Heart left ventricle (tissue), 16 donors: ENCODE results near the gene GPR22. TPM values are rescaled to one million over a fixed set of nuclear protein-coding genes. Genes with fewer than 3 reads are reported as not detected.

Source experiments
- ATAC-seq, 4 donors: fragments of 200-7000 bp; cut with Tn5 transposase; one replicate each; pipeline ENCODE4 v1.9.1; 2020 to 2022; ENCODE audit warnings: moderate library complexity in 4 of 4, mild to moderate bottlenecking in 3 of 4, moderate number of reproducible peaks in 1 of 4
- DNase-seq, 5 donors: peaks; one replicate each; pipeline ENCODE4 v3.0.0-alpha.2; 2020
- H3K27ac ChIP-seq, 12 donors: fragments of 200-600 bp; sonication (generic) in 4 of 12; one replicate each; pipeline versions ENCODE4 v1.5.0 to v1.8.0; 2016 to 2022; ENCODE audit warnings: mild to moderate bottlenecking in 2 of 12
- H3K27me3 ChIP-seq, 9 donors: fragments of 200-600 bp; sonication (generic) in 2 of 9; one replicate each; pipeline versions ENCODE4 v1.5.1 to v1.8.0; 2016 to 2022; ENCODE audit warnings: mild to moderate bottlenecking in 3 of 9
- H3K36me3 ChIP-seq, 9 donors: fragments of 200-600 bp; sonication (generic) in 2 of 9; one replicate each; pipeline versions ENCODE4 v1.5.0 to v1.8.0; 2018 to 2022; ENCODE audit warnings: mild to moderate bottlenecking in 2 of 9
- H3K4me1 ChIP-seq, 12 donors: fragments of 200-600 bp; sonication (generic) in 4 of 12; one replicate each; pipeline versions ENCODE4 v1.5.0 to v1.8.0; 2016 to 2022; ENCODE audit warnings: mild to moderate bottlenecking in 3 of 12
- H3K4me3 ChIP-seq, 12 donors: fragments of 200-600 bp; sonication (generic) in 4 of 12; one replicate each; pipeline versions ENCODE4 v1.5.0 to v1.8.0; 2017 to 2022; ENCODE audit warnings: mild to moderate bottlenecking in 9 of 12, moderate library complexity in 4 of 12
- H3K9me3 ChIP-seq, 12 donors: fragments of 200-600 bp; sonication (generic) in 4 of 12; one replicate each; pipeline versions ENCODE4 v1.5.0 to v1.8.0; 2016 to 2022; ENCODE audit warnings: mild to moderate bottlenecking in 1 of 12
- CTCF ChIP-seq, 12 donors: fragments of 200-600 bp; sonication (generic) in 4 of 12; IDR thresholded peaks; one replicate each; pipeline versions ENCODE4 v1.5.0 to v1.8.0; 2018 to 2022; ENCODE audit warnings: antibody characterized with exemption in 12 of 12, mild to moderate bottlenecking in 5 of 12
- POLR2A ChIP-seq, 2 donors: fragments of 450-650 bp; IDR thresholded peaks; one replicate each; pipeline ENCODE4 v1.6.1; 2017; ENCODE audit warnings: antibody characterized with exemption in 2 of 2, mild to moderate bottlenecking in 2 of 2, moderate library complexity in 2 of 2
- WGBS, 4 donors: extraction: QIAGEN DNeasy Blood & Tissue Kit in 2 of 4; methylation state at CpG; one replicate each; pipeline versions ENCODE4 v1.1.5 to v1.1.7; 2013 to 2018; 5-methylcytosine and 5-hydroxymethylcytosine counted together
- intact Hi-C, 10 donors: fragments of 100-400 bp; cut with DNase I; formaldehyde crosslinking; loops; one replicate each; pipeline versions ENCODE4 v1.11.1 to v1.14.2; 2022
- long read RNA-seq, 3 donors: library from polyadenylated mRNA; unstranded; transcript quantifications; one replicate each; pipeline ENCODE4 v2.0.0, GENCODE V29; 2020 to 2021
- polyA plus RNA-seq, 2 donors: library from polyadenylated mRNA; stranded (reverse); fragments of 200-250 nt; gene quantifications; one replicate each; pipeline ENCODE4 v1.2.3, GENCODE V29; 2013
- total RNA-seq, 9 donors: library from RNA; depleted of rRNA in 2 of 9; stranded (reverse); fragments of >200 nt in 2 of 9; fragmentation: NEBNext Ultra II Directional in 3 of 9; extraction: Animal tissue kit (Norgen Biotek cat#: 25700) in 3 of 9; gene quantifications; one replicate each; pipeline versions ENCODE4 v1.1.0 to v1.2.4, GENCODE V29; 2016 to 2023
- donor health status: ischemic (EF 13 %, LVEDD 7.1; RV severe dilation, severe dysfunction).
- donor health status: healthy with polysubstance abuse.
- donor health status: DM: no; HTN: yes; CAD: no.
- donor health status: DM: no; HTN: no; CAD: no.
- donor health status: ischemic (EF 25% LVEDD 6.9; RV normal size, moderate dysfunction).
- donor health status: ischemic (EF 25% LVEDD 5.7; RV mildly dilated, moderate dysfunction).
- donor health status: healthy.
- donor health status: DM: yes; HTN: yes; CAD: no.
- donor health status: ischemic (EF 35%, LVEDD 5.7; RV mildly dilated, moderate dysfunction).
- donor health status: nonischemic (EF 11% LVEDD 7.7; RV severe dilation, severe dysfunction).
- donor health status: DM: yes; HTN: yes; CAD: no.
- donor health status: PGD.
- donor health status: ischemic (EF 29% LVEDD 5.4; RV normal size, mild dysfunction).
- donor health status: nonischemic (EF 23%, LVEDD 6.1; RV moderate dilation, normal function).

GPR22 gene
- 10 to 100 TPM in 8 of 9 donors, 1 to 10 TPM in 1; 7.0 to 59.8 (median 41.9) TPM for total RNA-seq
- 10 to 100 TPM in 1 of 2 donors, 1 to 10 TPM in 1; 9.0 to 33.5 TPM for polyA plus RNA-seq
- long read RNA-seq, donor 1, transcript GPR22-203 (2 exons, 1,845 nt) = minor isoform, 6 of 23 reads
- long read RNA-seq, donor 1, transcript GPR22-201 (3 exons, 2,942 nt) = major isoform, 11 of 23 reads
- long read RNA-seq, donor 1, partial matches to known transcripts = 3 of 23 reads
- long read RNA-seq, donor 1, other reads (novel, unspliced or antisense) = 2 of 23 reads
- long read RNA-seq, donor 2, transcript GPR22-203 (2 exons, 1,845 nt) = minor isoform, 9 of 28 reads
- long read RNA-seq, donor 2, transcript GPR22-201 (3 exons, 2,942 nt) = major isoform, 16 of 28 reads
- long read RNA-seq, donor 2, partial matches to known transcripts = 0 of 28 reads
- long read RNA-seq, donor 2, other reads (novel, unspliced or antisense) = 3 of 28 reads
- long read RNA-seq, donor 3, transcript GPR22-201 (3 exons, 2,942 nt) = major isoform, 12 of 25 reads
- long read RNA-seq, donor 3, transcript GPR22-203 (2 exons, 1,845 nt) = minor isoform, 6 of 25 reads
- long read RNA-seq, donor 3, partial matches to known transcripts = 2 of 25 reads
- long read RNA-seq, donor 3, other reads (novel, unspliced or antisense) = 4 of 25 reads

- 37 to 63% (median 48%) methylated on average over 4 of the region's 4 CpGs for WGBS, 4 donors
- H3K4me3 ChIP-seq = peak within 1 kb of the TSS; percentile 2 to 56 (median 41)
- peak within 1 kb of the TSS in 11 of 12 donors; percentile 42 to 84 (median 75) for H3K27ac ChIP-seq
- TF ChIP-seq CTCF (IDR thresholded peaks at IDR 0.05) = no peak
- no peak for TF ChIP-seq POLR2A (IDR thresholded peaks at IDR 0.05)
- H3K36me3 ChIP-seq = no peaks in the 10 kb centered on the region
- peaks cover 0 to 14% (median 0%) of the 10 kb centered on the region in 12 donors for H3K4me1 ChIP-seq
- no peak for DNase-seq
- ATAC-seq = peak; percentile 28 to 60 (median 51)
- H3K27me3 ChIP-seq = no peaks in the 10 kb centered on the region
- no peaks in the 10 kb centered on the region for H3K9me3 ChIP-seq
- intact Hi-C loops = loop anchor here in 9 of 10 donors (2.0 to 10.0 kb wide), 11 partner anchors 92 to 405 kb away; partner anchors contain the start of genes COG5 (in 2 of the 9), DUS4L (in 2 of the 9) and BCAP29 (in 1 of the 9)
Measured at GRCh38 chr7:107469929-107470328, at the start of gene GPR22. Gene GPR22, plus strand, starts transcription at chr7:107470057. Its CDS starts 4,004 bp downstream, at chr7:107474061.

GRCh38 chr7:107427462-107427861, 42.4 kb upstream of the GPR22 start:
- 30 to 42% (median 39%) methylated on average over 5 of the region's 5 CpGs for WGBS, 4 donors
- DNase-seq = peak in 3 of 5 donors; percentile 21 to 41 (median 31)
- Histone ChIP-seq H3K27ac (no peak overlapping the region), H3K27me3 (no peaks in the 10 kb centered on the region), H3K4me1 (peaks cover 0 to 9% (median 0%) of the 10 kb centered on the region in 12 donors), H3K4me3 (no peak overlapping the region), H3K36me3 (peaks cover 0 to 9% (median 0%) of the 10 kb centered on the region in 9 donors), H3K9me3 (peaks cover 0 to 9% (median 0%) of the 10 kb centered on the region in 12 donors)
- peak in 3 of 4 donors; percentile 65 to 81 (median 65) for ATAC-seq
- no peak for TF ChIP-seq POLR2A (IDR thresholded peaks at IDR 0.05)
- TF ChIP-seq CTCF (IDR thresholded peaks at IDR 0.05) = no peak
- intact Hi-C loops = loop anchor here in 1 of 10 donors (10.0 kb wide), 1 partner anchor 63 kb away; no protein-coding TSS in a partner anchor

GRCh38 chr7:107428642-107429041, 41.2 kb upstream of the GPR22 start:
- H3K36me3 ChIP-seq = peaks cover 0 to 9% (median 0%) of the 10 kb centered on the region in 9 donors
- peaks cover 0 to 21% (median 0%) of the 10 kb centered on the region in 12 donors for H3K9me3 ChIP-seq
- no peak for ATAC-seq
- peaks cover 0 to 9% (median 0%) of the 10 kb centered on the region in 12 donors for H3K4me1 ChIP-seq
- WGBS, 4 donors = 92 to 97% (median 95%) methylated on average over 1 of the region's 1 CpG
- TF ChIP-seq POLR2A (IDR thresholded peaks at IDR 0.05) (no peak), CTCF (IDR thresholded peaks at IDR 0.05) (no peak)
- H3K27me3 ChIP-seq = no peaks in the 10 kb centered on the region
- H3K27ac ChIP-seq = no peak overlapping the region
- no peak for DNase-seq
- no peak overlapping the region for H3K4me3 ChIP-seq
- intact Hi-C loops = loop anchor here in 1 of 10 donors (10.0 kb wide), 1 partner anchor 64 kb away; no protein-coding TSS in a partner anchor

- no peak for ATAC-seq
- Histone ChIP-seq H3K27ac (no peak overlapping the region), H3K4me3 (no peak overlapping the region), H3K27me3 (no peaks in the 10 kb centered on the region), H3K9me3 (peaks cover 0 to 25% (median 0%) of the 10 kb centered on the region in 12 donors), H3K36me3 (peaks cover 0 to 9% (median 0%) of the 10 kb centered on the region in 9 donors), H3K4me1 (peaks cover 0 to 9% (median 0%) of the 10 kb centered on the region in 12 donors)
- intact Hi-C loops = no loop called here
- TF ChIP-seq CTCF (IDR thresholded peaks at IDR 0.05) = no peak
- no peak for TF ChIP-seq POLR2A (IDR thresholded peaks at IDR 0.05)
- DNase-seq = no peak
Measured at GRCh38 chr7:107430057-107430456, 39.8 kb upstream of the GPR22 start.
